Sigmoid colon (tissue), 4 donors: ENCODE data around the gene SPTAN1.

ENCODE experiments used
- CTCF ChIP-seq, 4 experiments: fragments of 450-650 bp in 3 of 4; fragments of 200-600 bp in 1 of 4; IDR thresholded peaks; one replicate each; pipeline ENCODE4 v1.5.1; 2016 to 2019; ENCODE audit warnings: antibody characterized with exemption in 4 of 4, mild to moderate bottlenecking in 3 of 4, moderate library complexity in 2 of 4
- EP300 ChIP-seq, 4 donors: sonication (generic); formaldehyde crosslinking; IDR thresholded peaks; one replicate each; pipeline ENCODE4 v1.6.1; 2017; ENCODE audit warnings: antibody characterized with exemption in 4 of 4
- POLR2A ChIP-seq, 2 donors: fragments of 450-650 bp; IDR thresholded peaks; one replicate each; pipeline ENCODE4 v1.6.1; 2016; ENCODE audit warnings: antibody characterized with exemption in 2 of 2, mild to moderate bottlenecking in 2 of 2, moderate library complexity in 2 of 2
- POLR2AphosphoS5 ChIP-seq, 4 donors: sonication (generic); formaldehyde crosslinking; IDR thresholded peaks; one replicate each; pipeline ENCODE4 v1.6.1; 2017; ENCODE audit warnings: antibody characterized with exemption in 4 of 4

DNA sequence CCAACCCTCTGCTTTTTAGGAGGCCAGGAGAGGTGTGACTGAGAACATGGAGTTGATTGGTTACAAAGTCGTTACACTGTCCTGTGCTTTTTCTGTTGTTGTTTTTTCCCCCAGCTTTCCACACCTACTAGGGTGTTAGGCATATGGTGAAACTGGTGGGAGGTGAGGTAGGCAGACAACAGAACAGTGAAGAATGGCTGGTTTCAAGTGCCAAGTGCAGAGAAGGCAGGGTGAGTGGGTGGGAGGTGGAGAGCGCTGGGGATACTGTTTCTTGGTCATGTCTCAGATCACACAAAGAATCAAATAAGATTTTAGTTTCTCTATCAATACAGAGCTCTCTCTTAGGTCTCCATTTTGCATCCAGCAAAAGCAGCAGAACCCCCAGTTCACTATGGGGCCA lies 2.2 kb upstream of the SPTAN1 start:
- TF ChIP-seq CTCF (IDR thresholded peaks at IDR 0.05) = no peak
- TF ChIP-seq POLR2A (IDR thresholded peaks at IDR 0.05) = no peak
- TF ChIP-seq POLR2AphosphoS5 (IDR thresholded peaks at IDR 0.05) = no peak
- TF ChIP-seq EP300 (IDR thresholded peaks at IDR 0.05) = no peak
